ENCODE results near the gene RAD52.

Gene RAD52

GRCh38 chr12:912466-913235, 36.8 kb downstream of the RAD52 start:
- no peak for DNase-seq

- no peak for DNase-seq
Observed at GRCh38 chr12:911191-911826, 38.2 kb downstream of the RAD52 start.

- DNase-seq, result no peak
Observed at GRCh38 chr12:910416-910815, 39.1 kb downstream of the RAD52 start.

GRCh38 chr12:909861-910260, 39.6 kb downstream of the RAD52 start:
- no peak for DNase-seq

- no peak for DNase-seq
Observed at GRCh38 chr12:907413-908185, 41.9 kb downstream of the RAD52 start.

- DNase-seq, result no peak
Observed at GRCh38 chr12:906062-906585, 43.4 kb downstream of the RAD52 start.

GRCh38 chr12:905261-906031, 44.0 kb downstream of the RAD52 start:
- no peak for DNase-seq

GRCh38 chr12:904010-904414, 45.5 kb downstream of the RAD52 start:
- DNase-seq, result no peak

GRCh38 chr12:903055-903454, 46.4 kb downstream of the RAD52 start:
- DNase-seq, result no peak

- no peak for DNase-seq
Observed at GRCh38 chr12:902581-902980, 46.9 kb downstream of the RAD52 start.

GRCh38 chr12:897386-897785, 52.1 kb downstream of the RAD52 start:
- DNase-seq, result no peak

- DNase-seq, result no peak
Observed at GRCh38 chr12:896031-896430, 53.5 kb downstream of the RAD52 start.

GRCh38 chr12:894226-894625, 55.3 kb downstream of the RAD52 start:
- DNase-seq, result no peak

GRCh38 chr12:886206-886605, 63.3 kb downstream of the RAD52 start:
- DNase-seq, result no peak

- no peak for DNase-seq
Observed at GRCh38 chr12:885701-886100, 63.8 kb downstream of the RAD52 start.

GRCh38 chr12:884746-885414, 64.6 kb downstream of the RAD52 start:
- no peak for DNase-seq

GRCh38 chr12:880656-881055, 68.8 kb downstream of the RAD52 start:
- DNase-seq, result no peak

- no peak for DNase-seq
Observed at GRCh38 chr12:879641-880040, 69.9 kb downstream of the RAD52 start.

GRCh38 chr12:873954-874353, 75.5 kb downstream of the RAD52 start:
- DNase-seq, result no peak

- DNase-seq, result no peak
Observed at GRCh38 chr12:870378-870777, 79.1 kb downstream of the RAD52 start.

GRCh38 chr12:868722-869121, 80.8 kb downstream of the RAD52 start:
- DNase-seq, result no peak

- no peak for DNase-seq
Observed at GRCh38 chr12:867905-868304, 81.6 kb downstream of the RAD52 start.
